Mesothelial cell of epicardium (in vitro differentiated cells): Measurements from ENCODE around the gene BECN2. TPM values are rescaled to one million over a fixed set of nuclear protein-coding genes. Genes with fewer than 3 reads are reported as not detected.
"Not testable (repeated sequence)": the region's sequence is repeated elsewhere in the genome, so short reads cannot be mapped to it uniquely, and the experiment has no call there.

Experiments
- DNase-seq, 2 experiments: peaks; one replicate each; pipeline ENCODE4 v3.0.0; 2021; ENCODE audit warnings: low spot score in 2 of 2; ENCODE audit not compliant: unreplicated experiment in 2 of 2
- H3K27ac Mint-ChIP-seq: 2 replicates; pipeline ENCODE4 v1.8.0; 2021; ENCODE audit warnings: mixed read lengths
- H3K27me3 Mint-ChIP-seq: 2 replicates; pipeline ENCODE4 v1.8.0; 2021; ENCODE audit warnings: low read depth, mixed read lengths
- H3K36me3 Mint-ChIP-seq: 2 replicates; pipeline ENCODE4 v1.8.0; 2021; ENCODE audit warnings: mixed read lengths
- H3K4me1 Mint-ChIP-seq: 2 replicates; pipeline ENCODE4 v1.8.0; 2021; ENCODE audit warnings: mixed read lengths
- H3K4me3 Mint-ChIP-seq: 2 replicates; pipeline ENCODE4 v1.8.0; 2021; ENCODE audit warnings: mild to moderate bottlenecking, moderate library complexity, mixed read lengths
- H3K9me3 Mint-ChIP-seq: 2 replicates; pipeline ENCODE4 v1.8.0; 2021; ENCODE audit warnings: mixed read lengths
- CTCF ChIP-seq: fragments of 200-600 bp; sonication (generic); IDR thresholded peaks from one replicate; pipeline ENCODE4 v1.5.0; 2021; ENCODE audit warnings: antibody characterized with exemption; ENCODE audit not compliant: unreplicated experiment
- total RNA-seq: library from RNA; stranded (reverse); gene quantifications from 3 replicates; pipeline ENCODE4 v1.2.1, GENCODE V29; 2021

Gene BECN2
- total RNA-seq, 1 donor from 2014 or later, result not detected

- Mint-ChIP-seq H3K9me3 (no peaks in the 10 kb centered on the region), H3K27ac (no peak overlapping the region), H3K4me1 (no peaks in the 10 kb centered on the region), H3K36me3 (peaks cover 3% of the 10 kb centered on the region), H3K27me3 (no peaks in the 10 kb centered on the region), H3K4me3 (no peak overlapping the region)
- DNase-seq, result no peak
- TF ChIP-seq CTCF, result no peak
These were observed 22.4 kb downstream of the BECN2 start for GRCh38 chr1:241979926-241980325.

GRCh38 chr1:241985787-241986186 lies 28.2 kb downstream of the BECN2 start:
- TF ChIP-seq CTCF, result peak; percentile 50
- Mint-ChIP-seq H3K27me3 (no peaks in the 10 kb centered on the region), H3K27ac (no peak overlapping the region), H3K4me1 (peaks cover 15% of the 10 kb centered on the region), H3K4me3 (no peak overlapping the region), H3K9me3 (no peaks in the 10 kb centered on the region), H3K36me3 (no peaks in the 10 kb centered on the region)
- no peak for DNase-seq

- H3K4me1 Mint-ChIP-seq, result peaks cover 19% of the 10 kb centered on the region
- H3K36me3 Mint-ChIP-seq, DNase-seq, H3K9me3 Mint-ChIP-seq, H3K4me3 Mint-ChIP-seq, H3K27me3 Mint-ChIP-seq: not testable (repeated sequence)
- H3K27ac Mint-ChIP-seq, result peak overlapping the region; percentile 12
These were observed 30.9 kb downstream of the BECN2 start for GRCh38 chr1:241988389-241988930.

GRCh38 chr1:241990040-241990439 lies 32.5 kb downstream of the BECN2 start:
- H3K36me3 Mint-ChIP-seq, result no peaks in the 10 kb centered on the region
- H3K4me1 Mint-ChIP-seq, result peaks cover 19% of the 10 kb centered on the region
- no peak for DNase-seq
- H3K27me3 Mint-ChIP-seq, result no peaks in the 10 kb centered on the region
- H3K4me3 Mint-ChIP-seq, result no peak overlapping the region
- H3K9me3 Mint-ChIP-seq, result no peaks in the 10 kb centered on the region
- TF ChIP-seq CTCF, result no peak
- H3K27ac Mint-ChIP-seq, result no peak overlapping the region

GRCh38 chr1:241992734-241993133 lies 35.2 kb downstream of the BECN2 start:
- Mint-ChIP-seq H3K4me1 (peaks cover 19% of the 10 kb centered on the region), H3K9me3 (no peaks in the 10 kb centered on the region), H3K27me3 (no peaks in the 10 kb centered on the region), H3K36me3 (no peaks in the 10 kb centered on the region), H3K4me3 (no peak overlapping the region), H3K27ac (no peak overlapping the region)
- DNase-seq, result no peak
- TF ChIP-seq CTCF, result no peak

GRCh38 chr1:241994171-241994570 lies 36.6 kb downstream of the BECN2 start:
- TF ChIP-seq CTCF, result no peak
- Mint-ChIP-seq H3K9me3 (no peaks in the 10 kb centered on the region), H3K4me1 (peaks cover 17% of the 10 kb centered on the region), H3K27ac (no peak overlapping the region), H3K36me3 (no peaks in the 10 kb centered on the region), H3K27me3 (no peaks in the 10 kb centered on the region), H3K4me3 (no peak overlapping the region)
- DNase-seq, result no peak
